SK-N-MC (cell line): ENCODE results near the gene PPP1CC.

Experiments
- EZH2 ChIP-seq: fragments of 200-600 bp; sonication (generic); IDR thresholded peaks from one replicate; pipeline ENCODE4 v1.6.1; 2017; ENCODE audit warnings: antibody characterized with exemption
- POLR2AphosphoS5 ChIP-seq: IDR thresholded peaks from 2 replicates; pipeline ENCODE4 v1.6.1; 2012; ENCODE audit warnings: mild to moderate bottlenecking, low read depth, low read length, borderline replicate concordance

DNA sequence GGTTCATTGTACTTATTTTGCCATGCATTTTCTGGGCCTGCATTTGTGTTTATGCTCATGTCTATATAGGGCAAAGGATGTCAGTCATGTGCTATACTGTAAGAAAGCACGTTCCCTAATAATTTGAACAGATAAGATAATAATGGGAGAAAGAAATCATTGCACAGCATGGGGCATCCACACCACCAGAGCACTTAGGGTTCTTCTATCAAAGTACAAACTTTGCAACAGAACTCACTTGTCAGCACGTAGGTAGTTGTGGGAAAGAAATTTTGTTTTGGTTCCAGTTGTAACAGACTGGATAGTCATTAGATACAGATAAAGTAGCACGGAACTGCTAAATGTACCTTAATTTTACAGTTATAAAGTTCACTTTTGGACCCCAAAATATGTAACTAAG lies 10.1 kb downstream of the PPP1CC start:
- TF ChIP-seq POLR2AphosphoS5 (no peak), EZH2 (no peak)
